Measurements from ENCODE around the gene PCSK7.
"Not testable (repeated sequence)": the region's sequence is repeated elsewhere in the genome, so short reads cannot be mapped to it uniquely, and the experiment has no call there.

DNA sequence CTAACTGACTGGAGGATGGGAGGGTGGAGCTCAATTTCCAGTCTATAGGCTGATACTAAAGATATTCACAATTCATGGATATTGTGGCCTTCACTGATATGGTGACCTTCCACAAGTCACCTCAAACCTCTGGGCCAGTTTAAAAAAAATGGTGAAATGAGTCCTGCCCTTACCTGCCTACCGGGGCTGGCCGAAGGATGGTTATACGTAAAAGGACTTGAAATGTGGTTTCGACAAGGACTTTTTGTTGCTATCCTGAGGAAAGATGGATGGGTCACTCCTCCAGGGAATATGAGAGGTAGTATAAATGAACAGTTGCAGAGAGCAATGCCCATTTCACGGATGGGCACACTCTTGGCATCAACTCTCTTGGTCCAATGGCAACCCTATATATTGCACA, 24.4 kb downstream of the PCSK7 start:
- TF ChIP-seq ARNTL (CRISPR knock-in tag; IDR thresholded peaks at IDR 0.05; ENCODE audit: borderline replicate concordance, low read depth); ESRRG (CRISPR knock-in tag; IDR thresholded peaks at IDR 0.05); CSRNP3 (CRISPR knock-in tag; IDR thresholded peaks at IDR 0.05); ZFP30 (CRISPR knock-in tag; IDR thresholded peaks at IDR 0.05); BACH2 (CRISPR knock-in tag; IDR thresholded peaks at IDR 0.05; ENCODE audit: borderline replicate concordance); TOX (CRISPR knock-in tag; IDR thresholded peaks at IDR 0.05; ENCODE audit: borderline replicate concordance); ZFP3 (CRISPR knock-in tag; IDR thresholded peaks at IDR 0.05); RARB (CRISPR knock-in tag; IDR thresholded peaks at IDR 0.05); SNAI2 (CRISPR knock-in tag; IDR thresholded peaks at IDR 0.05); ISL1 (CRISPR knock-in tag; IDR thresholded peaks at IDR 0.05); CSDC2 (CRISPR knock-in tag; IDR thresholded peaks at IDR 0.05); GLIS3 (CRISPR knock-in tag; IDR thresholded peaks at IDR 0.05): not testable (repeated sequence)
- TF ChIP-seq, protein P1, sequence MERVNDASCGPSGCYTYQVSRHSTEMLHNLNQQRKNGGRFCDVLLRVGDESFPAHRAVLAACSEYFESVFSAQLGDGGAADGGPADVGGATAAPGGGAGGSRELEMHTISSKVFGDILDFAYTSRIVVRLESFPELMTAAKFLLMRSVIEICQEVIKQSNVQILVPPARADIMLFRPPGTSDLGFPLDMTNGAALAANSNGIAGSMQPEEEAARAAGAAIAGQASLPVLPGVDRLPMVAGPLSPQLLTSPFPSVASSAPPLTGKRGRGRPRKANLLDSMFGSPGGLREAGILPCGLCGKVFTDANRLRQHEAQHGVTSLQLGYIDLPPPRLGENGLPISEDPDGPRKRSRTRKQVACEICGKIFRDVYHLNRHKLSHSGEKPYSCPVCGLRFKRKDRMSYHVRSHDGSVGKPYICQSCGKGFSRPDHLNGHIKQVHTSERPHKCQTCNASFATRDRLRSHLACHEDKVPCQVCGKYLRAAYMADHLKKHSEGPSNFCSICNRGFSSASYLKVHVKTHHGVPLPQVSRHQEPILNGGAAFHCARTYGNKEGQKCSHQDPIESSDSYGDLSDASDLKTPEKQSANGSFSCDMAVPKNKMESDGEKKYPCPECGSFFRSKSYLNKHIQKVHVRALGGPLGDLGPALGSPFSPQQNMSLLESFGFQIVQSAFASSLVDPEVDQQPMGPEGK (CRISPR knock-in tag; IDR thresholded peaks at IDR 0.05; ENCODE audit: borderline replicate concordance), result not testable (repeated sequence)
- TF ChIP-seq, protein P2, sequence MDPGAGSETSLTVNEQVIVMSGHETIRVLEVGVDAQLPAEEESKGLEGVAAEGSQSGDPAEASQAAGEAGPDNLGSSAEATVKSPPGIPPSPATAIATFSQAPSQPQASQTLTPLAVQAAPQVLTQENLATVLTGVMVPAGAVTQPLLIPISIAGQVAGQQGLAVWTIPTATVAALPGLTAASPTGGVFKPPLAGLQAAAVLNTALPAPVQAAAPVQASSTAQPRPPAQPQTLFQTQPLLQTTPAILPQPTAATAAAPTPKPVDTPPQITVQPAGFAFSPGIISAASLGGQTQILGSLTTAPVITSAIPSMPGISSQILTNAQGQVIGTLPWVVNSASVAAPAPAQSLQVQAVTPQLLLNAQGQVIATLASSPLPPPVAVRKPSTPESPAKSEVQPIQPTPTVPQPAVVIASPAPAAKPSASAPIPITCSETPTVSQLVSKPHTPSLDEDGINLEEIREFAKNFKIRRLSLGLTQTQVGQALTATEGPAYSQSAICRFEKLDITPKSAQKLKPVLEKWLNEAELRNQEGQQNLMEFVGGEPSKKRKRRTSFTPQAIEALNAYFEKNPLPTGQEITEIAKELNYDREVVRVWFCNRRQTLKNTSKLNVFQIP (CRISPR knock-in tag; IDR thresholded peaks at IDR 0.05; ENCODE audit: borderline replicate concordance, low read depth), result not testable (repeated sequence)

Data from SK-N-SH treated with all-trans-retinoic acid at 6 μM for 48 hours (cell line).